22Rv1 (cell line): Measurements from ENCODE around the gene HMX2.

Experiments used
- ZFX ChIP-seq: fragments of 450-650 bp; IDR thresholded peaks from 2 replicates; pipeline ENCODE4 v1.6.1; 2017; ENCODE audit warnings: antibody characterized with exemption, borderline replicate concordance
- TF ChIP-seq, protein P1 (sequence below): fragments of 450-650 bp; IDR thresholded peaks from 2 replicates; pipeline ENCODE4 v1.5.1; 2017; ENCODE audit warnings: mild to moderate bottlenecking

DNA sequence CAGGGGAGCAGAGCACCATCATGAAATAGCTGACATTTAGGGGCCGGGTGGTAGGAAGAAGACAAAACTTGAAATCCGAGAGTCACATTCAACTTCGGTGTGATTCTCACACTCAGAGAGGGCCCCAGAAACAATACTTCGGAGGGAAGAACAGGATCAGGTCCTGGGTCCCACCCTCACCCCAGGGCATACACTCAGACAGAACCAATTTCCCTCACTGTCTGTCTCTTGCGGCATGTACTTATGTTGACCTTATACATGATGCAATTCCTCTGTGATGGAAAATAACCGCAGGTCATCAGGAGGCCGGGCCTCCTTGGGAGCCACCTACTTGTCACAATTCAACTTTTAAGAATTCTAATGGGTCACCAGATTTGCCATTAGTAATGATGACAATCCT is 38.5 kb upstream of the HMX2 start:
- TF ChIP-seq ZFX, result no peak
- TF ChIP-seq, protein P1, sequence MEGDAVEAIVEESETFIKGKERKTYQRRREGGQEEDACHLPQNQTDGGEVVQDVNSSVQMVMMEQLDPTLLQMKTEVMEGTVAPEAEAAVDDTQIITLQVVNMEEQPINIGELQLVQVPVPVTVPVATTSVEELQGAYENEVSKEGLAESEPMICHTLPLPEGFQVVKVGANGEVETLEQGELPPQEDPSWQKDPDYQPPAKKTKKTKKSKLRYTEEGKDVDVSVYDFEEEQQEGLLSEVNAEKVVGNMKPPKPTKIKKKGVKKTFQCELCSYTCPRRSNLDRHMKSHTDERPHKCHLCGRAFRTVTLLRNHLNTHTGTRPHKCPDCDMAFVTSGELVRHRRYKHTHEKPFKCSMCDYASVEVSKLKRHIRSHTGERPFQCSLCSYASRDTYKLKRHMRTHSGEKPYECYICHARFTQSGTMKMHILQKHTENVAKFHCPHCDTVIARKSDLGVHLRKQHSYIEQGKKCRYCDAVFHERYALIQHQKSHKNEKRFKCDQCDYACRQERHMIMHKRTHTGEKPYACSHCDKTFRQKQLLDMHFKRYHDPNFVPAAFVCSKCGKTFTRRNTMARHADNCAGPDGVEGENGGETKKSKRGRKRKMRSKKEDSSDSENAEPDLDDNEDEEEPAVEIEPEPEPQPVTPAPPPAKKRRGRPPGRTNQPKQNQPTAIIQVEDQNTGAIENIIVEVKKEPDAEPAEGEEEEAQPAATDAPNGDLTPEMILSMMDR, result no peak
